ENCODE measurements around the gene PLPP7. TPM values are rescaled to one million over a fixed set of nuclear protein-coding genes. Genes with fewer than 3 reads are reported as not detected.

Gene PLPP7
- total RNA-seq, 1 donor from 2014 or later = 0.20 TPM

DNA sequence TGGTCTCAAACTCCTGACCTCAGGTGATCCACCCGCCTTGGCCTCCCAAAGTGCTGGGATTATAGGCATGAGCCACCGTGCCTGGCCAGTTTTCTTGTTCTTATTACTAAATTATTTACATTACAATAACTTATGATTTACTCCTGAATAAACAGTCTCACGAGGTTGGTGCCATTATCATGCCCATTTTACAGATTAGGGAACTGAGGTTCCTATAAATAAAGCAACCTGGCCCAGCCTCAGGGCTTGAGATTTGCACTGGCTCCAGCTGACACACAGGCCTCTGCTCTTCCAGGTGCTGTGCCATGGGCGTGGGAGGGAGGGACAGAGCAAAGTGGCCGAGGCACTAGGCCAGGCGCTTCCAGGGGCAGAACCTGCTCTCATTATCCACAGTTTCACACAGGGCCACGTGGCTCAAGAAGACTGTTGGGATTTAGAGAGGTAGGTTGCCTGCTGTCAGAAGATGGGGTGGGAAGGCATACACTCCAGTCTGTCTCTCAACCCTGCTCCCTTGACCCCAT lies 2.3 kb downstream of the PLPP7 start:
- Histone ChIP-seq H3K27me3 (ENCODE audit: insufficient read depth, low read length) (no peaks in the 10 kb centered on the region), H2AFZ (ENCODE audit: low read depth, low read length) (no peak overlapping the region), H3K9ac (ENCODE audit: low read length) (no peak overlapping the region), H3K27ac (ENCODE audit: low read depth, low read length) (no peak overlapping the region), H3K4me3 (ENCODE audit: insufficient read depth, low read depth, low read length) (no peak overlapping the region), H3K79me2 (ENCODE audit: insufficient read depth, low read length) (no peaks in the 10 kb centered on the region), H3K4me2 (ENCODE audit: low read length) (no peak overlapping the region), H3K36me3 (ENCODE audit: insufficient read depth, low read length) (no peaks in the 10 kb centered on the region), H4K20me1 (ENCODE audit: insufficient read depth, low read length) (no peaks in the 10 kb centered on the region), H3K4me1 (ENCODE audit: insufficient read depth, low read length) (peaks cover 9% of the 10 kb centered on the region), H3K9me3 (ENCODE audit: insufficient read depth, low read depth, low read length) (no peaks in the 10 kb centered on the region)
- no peaks in the 10 kb centered on the region for H3K36me3 Mint-ChIP-seq (ENCODE audit: low read depth, unreplicated experiment)
- peaks cover 15% of the 10 kb centered on the region for H3K27me3 Mint-ChIP-seq (ENCODE audit: low read depth, unreplicated experiment)
- H3K4me3 Mint-ChIP-seq (ENCODE audit: unreplicated experiment) = peak overlapping the region; percentile 12
- H3K9me3 Mint-ChIP-seq (ENCODE audit: unreplicated experiment) = no peaks in the 10 kb centered on the region
- H3K4me1 Mint-ChIP-seq (ENCODE audit: low read depth, unreplicated experiment) = no peaks in the 10 kb centered on the region
- FAIRE-seq (no peak), DNase-seq (ENCODE audit: low read depth) (no peak)
- TF ChIP-seq, protein P1, sequence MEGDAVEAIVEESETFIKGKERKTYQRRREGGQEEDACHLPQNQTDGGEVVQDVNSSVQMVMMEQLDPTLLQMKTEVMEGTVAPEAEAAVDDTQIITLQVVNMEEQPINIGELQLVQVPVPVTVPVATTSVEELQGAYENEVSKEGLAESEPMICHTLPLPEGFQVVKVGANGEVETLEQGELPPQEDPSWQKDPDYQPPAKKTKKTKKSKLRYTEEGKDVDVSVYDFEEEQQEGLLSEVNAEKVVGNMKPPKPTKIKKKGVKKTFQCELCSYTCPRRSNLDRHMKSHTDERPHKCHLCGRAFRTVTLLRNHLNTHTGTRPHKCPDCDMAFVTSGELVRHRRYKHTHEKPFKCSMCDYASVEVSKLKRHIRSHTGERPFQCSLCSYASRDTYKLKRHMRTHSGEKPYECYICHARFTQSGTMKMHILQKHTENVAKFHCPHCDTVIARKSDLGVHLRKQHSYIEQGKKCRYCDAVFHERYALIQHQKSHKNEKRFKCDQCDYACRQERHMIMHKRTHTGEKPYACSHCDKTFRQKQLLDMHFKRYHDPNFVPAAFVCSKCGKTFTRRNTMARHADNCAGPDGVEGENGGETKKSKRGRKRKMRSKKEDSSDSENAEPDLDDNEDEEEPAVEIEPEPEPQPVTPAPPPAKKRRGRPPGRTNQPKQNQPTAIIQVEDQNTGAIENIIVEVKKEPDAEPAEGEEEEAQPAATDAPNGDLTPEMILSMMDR (IDR thresholded peaks at IDR 0.05; ENCODE audit: insufficient read depth, low read depth, low read length) = no peak
- no peak for TF ChIP-seq EZH2 (IDR thresholded peaks at IDR 0.05; ENCODE audit: insufficient read depth, low read length)
- H3K27ac Mint-ChIP-seq (ENCODE audit: unreplicated experiment) = no peak overlapping the region

DNA sequence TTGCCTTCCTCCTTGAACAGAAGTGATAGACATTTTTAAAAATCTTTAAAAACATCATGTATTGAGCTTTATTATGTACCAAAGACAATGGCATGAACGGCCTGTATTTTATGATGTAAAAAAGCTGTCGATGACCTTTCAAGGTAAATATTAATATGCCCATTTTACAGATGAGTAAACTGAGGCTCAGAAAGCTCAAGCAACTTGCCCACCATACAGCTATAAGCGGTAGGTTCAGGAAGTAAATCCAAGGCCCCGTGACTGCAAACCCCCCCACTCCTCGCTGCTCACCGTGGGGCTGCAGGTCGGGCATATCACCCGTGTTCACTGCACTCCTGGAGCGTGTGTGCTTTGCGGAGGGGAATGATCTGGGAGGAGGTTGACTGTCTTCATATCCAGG lies 3.4 kb downstream of the PLPP7 start:
- Mint-ChIP-seq H3K36me3 (ENCODE audit: low read depth, unreplicated experiment) (no peaks in the 10 kb centered on the region), H3K4me3 (ENCODE audit: unreplicated experiment) (no peak overlapping the region), H3K9me3 (ENCODE audit: unreplicated experiment) (no peaks in the 10 kb centered on the region), H3K4me1 (ENCODE audit: low read depth, unreplicated experiment) (no peaks in the 10 kb centered on the region), H3K27me3 (ENCODE audit: low read depth, unreplicated experiment) (peaks cover 16% of the 10 kb centered on the region), H3K27ac (ENCODE audit: unreplicated experiment) (no peak overlapping the region)
- H2AFZ ChIP-seq (ENCODE audit: low read depth, low read length) = no peak overlapping the region
- FAIRE-seq (no peak), DNase-seq (ENCODE audit: low read depth) (no peak)
- H3K79me2 ChIP-seq (ENCODE audit: insufficient read depth, low read length) = no peaks in the 10 kb centered on the region
- H3K4me2 ChIP-seq (ENCODE audit: low read length) = no peak overlapping the region
- H3K27ac ChIP-seq (ENCODE audit: low read depth, low read length) = no peak overlapping the region
- H3K4me3 ChIP-seq (ENCODE audit: insufficient read depth, low read depth, low read length) = no peak overlapping the region
- H3K36me3 ChIP-seq (ENCODE audit: insufficient read depth, low read length) = no peaks in the 10 kb centered on the region
- no peak overlapping the region for H3K9ac ChIP-seq (ENCODE audit: low read length)
- H3K27me3 ChIP-seq (ENCODE audit: insufficient read depth, low read length) = no peaks in the 10 kb centered on the region
- TF ChIP-seq, protein P1 (IDR thresholded peaks at IDR 0.05; ENCODE audit: insufficient read depth, low read depth, low read length) = no peak
- no peak for TF ChIP-seq EZH2 (IDR thresholded peaks at IDR 0.05; ENCODE audit: insufficient read depth, low read length)
- H3K9me3 ChIP-seq (ENCODE audit: insufficient read depth, low read depth, low read length) = no peaks in the 10 kb centered on the region
- peaks cover 9% of the 10 kb centered on the region for H3K4me1 ChIP-seq (ENCODE audit: insufficient read depth, low read length)
- no peaks in the 10 kb centered on the region for H4K20me1 ChIP-seq (ENCODE audit: insufficient read depth, low read length)

DNA sequence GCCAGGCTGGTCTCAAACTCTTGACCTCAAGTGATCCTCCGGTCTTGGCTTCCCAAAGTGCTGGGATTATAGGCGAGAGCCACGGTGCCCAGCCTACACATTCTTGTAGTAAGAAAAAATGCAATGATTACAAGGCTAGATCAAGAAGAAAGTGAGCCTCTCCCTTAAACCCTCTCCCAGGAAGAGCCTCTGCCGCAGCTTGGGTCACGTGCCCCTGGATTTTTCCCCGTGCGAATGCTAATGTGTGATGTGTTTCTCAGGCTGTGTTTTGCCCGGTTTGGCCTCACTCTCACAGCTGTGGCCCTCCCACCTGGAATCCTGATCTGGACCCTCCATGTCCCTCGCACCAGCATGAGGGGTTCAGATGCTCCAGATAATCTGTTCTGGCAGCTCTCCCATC lies 6.9 kb downstream of the PLPP7 start:
- Histone ChIP-seq H3K79me2 (ENCODE audit: insufficient read depth, low read length) (no peaks in the 10 kb centered on the region), H3K9me3 (ENCODE audit: insufficient read depth, low read depth, low read length) (no peaks in the 10 kb centered on the region), H3K4me3 (ENCODE audit: insufficient read depth, low read depth, low read length) (no peak overlapping the region), H3K27ac (ENCODE audit: low read depth, low read length) (no peak overlapping the region), H4K20me1 (ENCODE audit: insufficient read depth, low read length) (no peaks in the 10 kb centered on the region), H2AFZ (ENCODE audit: low read depth, low read length) (no peak overlapping the region), H3K4me1 (ENCODE audit: insufficient read depth, low read length) (no peaks in the 10 kb centered on the region), H3K36me3 (ENCODE audit: insufficient read depth, low read length) (no peaks in the 10 kb centered on the region), H3K9ac (ENCODE audit: low read length) (no peak overlapping the region), H3K27me3 (ENCODE audit: insufficient read depth, low read length) (no peaks in the 10 kb centered on the region), H3K4me2 (ENCODE audit: low read length) (no peak overlapping the region)
- DNase-seq (ENCODE audit: low read depth) (no peak), FAIRE-seq (no peak)
- Mint-ChIP-seq H3K4me3 (ENCODE audit: unreplicated experiment) (no peak overlapping the region), H3K9me3 (ENCODE audit: unreplicated experiment) (no peaks in the 10 kb centered on the region), H3K27me3 (ENCODE audit: low read depth, unreplicated experiment) (peaks cover 18% of the 10 kb centered on the region), H3K4me1 (ENCODE audit: low read depth, unreplicated experiment) (no peaks in the 10 kb centered on the region), H3K36me3 (ENCODE audit: low read depth, unreplicated experiment) (no peaks in the 10 kb centered on the region), H3K27ac (ENCODE audit: unreplicated experiment) (no peak overlapping the region)
- TF ChIP-seq, protein P1 (IDR thresholded peaks at IDR 0.05; ENCODE audit: insufficient read depth, low read depth, low read length) = no peak
- no peak for TF ChIP-seq EZH2 (IDR thresholded peaks at IDR 0.05; ENCODE audit: insufficient read depth, low read length)

All from astrocyte (in vitro differentiated cells and primary cell).